ENCODE results near the gene ATP9B. TPM values are rescaled to one million over a fixed set of nuclear protein-coding genes. Genes with fewer than 3 reads are reported as not detected.

The ATP9B gene
- total RNA-seq, 1 donor from 2014 or later = 15.8 TPM

DNA sequence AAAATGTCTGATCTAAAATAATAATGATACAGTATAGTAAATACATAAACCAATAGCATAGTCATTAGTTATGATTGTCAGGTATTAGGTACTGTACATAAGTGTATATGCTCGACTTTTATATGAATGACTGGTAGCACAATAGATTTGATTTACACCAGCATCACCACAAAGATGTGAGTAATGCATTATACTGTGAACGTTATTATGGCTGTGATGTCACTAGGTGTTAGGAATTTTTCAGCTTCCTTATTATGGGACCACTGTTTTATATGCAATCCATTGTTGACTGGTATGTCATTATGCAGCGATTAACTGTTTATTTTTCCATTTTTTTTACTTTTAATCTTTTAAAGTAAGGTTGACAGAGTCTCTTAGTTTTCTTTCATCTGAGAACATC is 23.7 kb downstream of the ATP9B start:
- H3K4me3 Mint-ChIP-seq (ENCODE audit: unreplicated experiment) = no peak overlapping the region
- H3K36me3 Mint-ChIP-seq (ENCODE audit: low read depth) = peaks cover 6% of the 10 kb centered on the region

DNA sequence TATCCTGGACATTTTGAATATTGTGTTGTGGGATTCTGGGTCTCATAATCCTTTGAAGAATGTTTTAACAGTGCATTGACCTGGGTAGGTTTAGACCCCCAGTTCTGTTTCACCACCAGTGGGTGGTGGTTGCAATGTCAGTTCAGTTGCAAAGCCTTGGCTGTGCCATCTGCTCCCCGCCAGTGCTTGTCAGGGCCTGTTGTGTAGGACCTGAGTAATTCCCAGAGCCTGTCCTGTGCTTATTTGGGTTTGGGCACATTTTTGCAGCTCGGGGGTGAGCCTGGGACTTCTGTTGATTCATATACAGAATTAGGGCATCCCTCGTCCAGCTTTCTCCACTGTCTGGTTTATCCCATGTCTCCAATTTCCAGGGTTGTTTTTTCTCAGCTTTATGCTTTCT is 24.8 kb downstream of the ATP9B start:
- TF ChIP-seq, protein P1, sequence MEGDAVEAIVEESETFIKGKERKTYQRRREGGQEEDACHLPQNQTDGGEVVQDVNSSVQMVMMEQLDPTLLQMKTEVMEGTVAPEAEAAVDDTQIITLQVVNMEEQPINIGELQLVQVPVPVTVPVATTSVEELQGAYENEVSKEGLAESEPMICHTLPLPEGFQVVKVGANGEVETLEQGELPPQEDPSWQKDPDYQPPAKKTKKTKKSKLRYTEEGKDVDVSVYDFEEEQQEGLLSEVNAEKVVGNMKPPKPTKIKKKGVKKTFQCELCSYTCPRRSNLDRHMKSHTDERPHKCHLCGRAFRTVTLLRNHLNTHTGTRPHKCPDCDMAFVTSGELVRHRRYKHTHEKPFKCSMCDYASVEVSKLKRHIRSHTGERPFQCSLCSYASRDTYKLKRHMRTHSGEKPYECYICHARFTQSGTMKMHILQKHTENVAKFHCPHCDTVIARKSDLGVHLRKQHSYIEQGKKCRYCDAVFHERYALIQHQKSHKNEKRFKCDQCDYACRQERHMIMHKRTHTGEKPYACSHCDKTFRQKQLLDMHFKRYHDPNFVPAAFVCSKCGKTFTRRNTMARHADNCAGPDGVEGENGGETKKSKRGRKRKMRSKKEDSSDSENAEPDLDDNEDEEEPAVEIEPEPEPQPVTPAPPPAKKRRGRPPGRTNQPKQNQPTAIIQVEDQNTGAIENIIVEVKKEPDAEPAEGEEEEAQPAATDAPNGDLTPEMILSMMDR (IDR thresholded peaks at IDR 0.05) = no peak
- H3K4me3 Mint-ChIP-seq (ENCODE audit: unreplicated experiment) = no peak overlapping the region
- H3K27me3 Mint-ChIP-seq (ENCODE audit: low read depth) = no peaks in the 10 kb centered on the region
- DNase-seq (ENCODE audit: low spot score) = no peak
- H3K27ac Mint-ChIP-seq (ENCODE audit: unreplicated experiment) = no peak overlapping the region
- peaks cover 6% of the 10 kb centered on the region for H3K36me3 Mint-ChIP-seq (ENCODE audit: low read depth)
- H3K4me1 Mint-ChIP-seq (ENCODE audit: low read depth) = peaks cover 13% of the 10 kb centered on the region
- peaks cover 13% of the 10 kb centered on the region for H3K9me3 Mint-ChIP-seq (ENCODE audit: low read depth)

More for the DNA sequence above, 23.7 kb downstream of the ATP9B start:
- TF ChIP-seq, protein P1 (IDR thresholded peaks at IDR 0.05) = no peak
- Mint-ChIP-seq H3K27me3 (ENCODE audit: low read depth) (no peaks in the 10 kb centered on the region), H3K27ac (ENCODE audit: unreplicated experiment) (no peak overlapping the region), H3K4me1 (ENCODE audit: low read depth) (peaks cover 9% of the 10 kb centered on the region), H3K9me3 (ENCODE audit: low read depth) (peaks cover 13% of the 10 kb centered on the region)
- no peak for DNase-seq (ENCODE audit: low spot score)

DNA sequence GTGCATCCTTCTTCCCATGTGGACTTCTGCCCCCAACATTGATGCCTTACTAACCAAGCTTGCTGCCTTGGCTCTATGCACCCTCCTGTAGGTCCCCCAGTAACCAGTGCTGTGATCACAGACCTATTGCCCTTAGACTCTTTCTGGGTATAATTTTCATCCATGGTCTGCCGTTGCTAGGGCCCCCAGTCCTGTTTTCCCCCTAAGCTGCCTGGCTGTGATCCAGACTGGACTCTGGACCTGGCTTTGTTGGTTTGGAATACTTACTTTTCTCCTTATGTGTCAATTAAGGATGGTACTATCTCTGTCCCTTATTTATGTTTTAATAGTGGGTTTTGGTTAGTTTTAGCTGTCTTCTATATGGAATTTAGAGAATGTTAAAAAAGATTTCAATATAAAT is 26.0 kb downstream of the ATP9B start:
- Mint-ChIP-seq H3K4me1 (ENCODE audit: low read depth) (peaks cover 16% of the 10 kb centered on the region), H3K9me3 (ENCODE audit: low read depth) (peaks cover 10% of the 10 kb centered on the region), H3K27ac (ENCODE audit: unreplicated experiment) (no peak overlapping the region), H3K36me3 (ENCODE audit: low read depth) (peaks cover 5% of the 10 kb centered on the region), H3K4me3 (ENCODE audit: unreplicated experiment) (no peak overlapping the region), H3K27me3 (ENCODE audit: low read depth) (no peaks in the 10 kb centered on the region)
- TF ChIP-seq, protein P1 (IDR thresholded peaks at IDR 0.05) = no peak
- DNase-seq (ENCODE audit: low spot score) = no peak

DNA sequence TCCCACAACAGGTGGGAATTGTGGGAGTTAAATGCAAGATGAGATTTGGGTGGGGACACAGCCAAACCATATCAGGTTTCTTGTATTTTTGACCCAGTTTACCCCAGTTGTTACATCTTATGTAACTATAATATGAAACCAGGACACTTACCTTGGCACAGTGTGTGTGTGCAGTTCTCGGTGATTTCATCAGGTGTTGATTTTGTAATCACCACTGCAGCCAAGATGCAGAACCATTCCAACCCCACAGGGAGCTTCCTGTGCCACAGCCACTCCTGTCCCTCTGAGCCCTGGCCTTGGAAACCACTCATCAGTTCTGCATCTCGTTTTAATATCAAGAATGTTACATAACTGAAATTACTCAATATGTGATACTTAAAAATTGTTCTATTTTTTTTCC is 31.8 kb downstream of the ATP9B start:
- peaks cover 7% of the 10 kb centered on the region for H3K4me1 Mint-ChIP-seq (ENCODE audit: low read depth)
- DNase-seq (ENCODE audit: low spot score) = no peak
- no peaks in the 10 kb centered on the region for H3K27me3 Mint-ChIP-seq (ENCODE audit: low read depth)
- no peak overlapping the region for H3K4me3 Mint-ChIP-seq (ENCODE audit: unreplicated experiment)
- peaks cover 1% of the 10 kb centered on the region for H3K36me3 Mint-ChIP-seq (ENCODE audit: low read depth)
- H3K9me3 Mint-ChIP-seq (ENCODE audit: low read depth) = no peaks in the 10 kb centered on the region
- no peak overlapping the region for H3K27ac Mint-ChIP-seq (ENCODE audit: unreplicated experiment)
- TF ChIP-seq, protein P1 (IDR thresholded peaks at IDR 0.05) = no peak

DNA sequence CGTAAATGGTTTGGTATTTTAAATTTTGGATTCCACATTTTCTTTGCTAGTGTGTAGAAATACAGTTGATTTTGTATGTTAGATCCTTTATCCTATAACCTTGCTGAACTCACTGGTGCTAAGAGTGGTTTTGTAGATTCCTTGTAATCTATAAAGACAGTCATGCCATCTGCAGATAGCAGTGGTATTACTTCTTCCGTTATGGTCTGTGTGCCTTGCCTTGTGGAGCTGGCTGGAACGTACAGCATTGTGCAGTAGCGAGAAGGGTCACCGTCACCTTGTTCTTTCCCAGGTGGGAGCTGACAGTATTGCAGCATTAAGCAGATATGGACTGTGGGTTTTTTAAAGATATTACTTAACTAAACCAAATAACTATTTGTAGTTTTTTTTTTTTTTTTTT is 33.7 kb downstream of the ATP9B start:
- peaks cover 9% of the 10 kb centered on the region for H3K4me1 Mint-ChIP-seq (ENCODE audit: low read depth)
- TF ChIP-seq, protein P1 (IDR thresholded peaks at IDR 0.05) = no peak

More for the DNA sequence above, 33.7 kb downstream of the ATP9B start:
- Mint-ChIP-seq H3K27ac (ENCODE audit: unreplicated experiment) (no peak overlapping the region), H3K36me3 (ENCODE audit: low read depth) (peaks cover 1% of the 10 kb centered on the region), H3K9me3 (ENCODE audit: low read depth) (no peaks in the 10 kb centered on the region), H3K27me3 (ENCODE audit: low read depth) (no peaks in the 10 kb centered on the region), H3K4me3 (ENCODE audit: unreplicated experiment) (no peak overlapping the region)
- no peak for DNase-seq (ENCODE audit: low spot score)

Data from chondrocyte (in vitro differentiated cells).